H9 (cell line): ENCODE data around the gene TBC1D30. TPM values are rescaled to one million over a fixed set of nuclear protein-coding genes. Genes with fewer than 3 reads are reported as not detected.

ENCODE experiments used
- DNase-seq: peaks from one replicate; pipeline ENCODE4 v3.0.0-alpha.2; 2017
- H2AFZ ChIP-seq: one replicate; pipeline ENCODE4 v1.6.1; 2013; ENCODE audit warnings: mild to moderate bottlenecking, low read length, control low read depth, moderate library complexity
- H2AK5ac ChIP-seq: 2 replicates; pipeline ENCODE4 v1.6.1; 2013; ENCODE audit warnings: low read length, control low read depth, mixed read lengths; ENCODE audit not compliant: insufficient read length
- H2BK120ac ChIP-seq: one replicate; pipeline ENCODE4 v1.6.1; 2013; ENCODE audit warnings: low read depth, mild to moderate bottlenecking, low read length, control low read depth, inconsistent platforms; ENCODE audit not compliant: poor library complexity, severe bottlenecking
- H2BK12ac ChIP-seq: 2 replicates; pipeline ENCODE4 v1.6.1; 2013; ENCODE audit warnings: low read length, control low read depth, mixed read lengths, low read depth; ENCODE audit not compliant: insufficient read length
- H2BK15ac ChIP-seq: 2 replicates; pipeline ENCODE4 v1.6.1; 2013; ENCODE audit warnings: low read depth, low read length, control low read depth
- H2BK20ac ChIP-seq: one replicate; pipeline ENCODE4 v1.6.1; 2013; ENCODE audit warnings: low read depth, mild to moderate bottlenecking, low read length, control low read depth, inconsistent platforms; ENCODE audit not compliant: poor library complexity, severe bottlenecking
- H2BK5ac ChIP-seq: 2 replicates; pipeline ENCODE4 v1.6.1; 2013; ENCODE audit warnings: low read length, control low read depth, mixed read lengths; ENCODE audit not compliant: insufficient read length
- H3K14ac ChIP-seq: 2 replicates; pipeline ENCODE4 v1.6.1; 2013; ENCODE audit warnings: low read length, control low read depth; ENCODE audit not compliant: insufficient read depth
- H3K18ac ChIP-seq: 2 replicates; pipeline ENCODE4 v1.6.1; 2013; ENCODE audit warnings: low read depth, mild to moderate bottlenecking, mixed read lengths, low read length, control low read depth; ENCODE audit not compliant: insufficient read length
- H3K23ac ChIP-seq: 2 replicates; pipeline ENCODE4 v1.6.1; 2013; ENCODE audit warnings: low read length, control low read depth, mixed read lengths, low read depth; ENCODE audit not compliant: insufficient read length
- H3K23me2 ChIP-seq: 2 replicates; pipeline ENCODE4 v1.6.1; 2013; ENCODE audit warnings: low read depth, mild to moderate bottlenecking, mixed read lengths, low read length, control low read depth; ENCODE audit not compliant: insufficient read length, poor library complexity, severe bottlenecking
- H3K27ac ChIP-seq: 2 replicates; pipeline ENCODE4 v1.5.1; 2013; ENCODE audit warnings: low read length, control low read depth, mixed read lengths, low read depth; ENCODE audit not compliant: insufficient read length
- H3K27me3 ChIP-seq: 2 replicates; pipeline ENCODE4 v1.6.1; 2013; ENCODE audit warnings: low read length, control low read depth, inconsistent platforms; ENCODE audit not compliant: insufficient read depth
- H3K4ac ChIP-seq: 2 replicates; pipeline ENCODE4 v1.6.1; 2013; ENCODE audit warnings: low read depth, mild to moderate bottlenecking, control low read depth, inconsistent platforms, low read length, moderate library complexity
- H3K4me1 ChIP-seq: 2 replicates; pipeline ENCODE4 v1.6.1; 2013; ENCODE audit warnings: low read length, control low read depth, inconsistent platforms; ENCODE audit not compliant: insufficient read depth
- H3K4me2 ChIP-seq: 2 replicates; pipeline ENCODE4 v1.6.1; 2013; ENCODE audit warnings: low read length, control low read depth, mixed read lengths; ENCODE audit not compliant: insufficient read length, insufficient read depth
- H3K56ac ChIP-seq: 2 replicates; pipeline ENCODE4 v1.6.1; 2013; ENCODE audit warnings: low read depth, mild to moderate bottlenecking, mixed read lengths, low read length, control low read depth; ENCODE audit not compliant: insufficient read length
- H3K79me1 ChIP-seq: 2 replicates; pipeline ENCODE4 v1.6.1; 2013; ENCODE audit warnings: low read depth, mild to moderate bottlenecking, moderate library complexity, low read length, control low read depth, inconsistent platforms; ENCODE audit not compliant: insufficient read depth, poor library complexity, severe bottlenecking
- H3K79me2 ChIP-seq: 2 replicates; pipeline ENCODE4 v1.6.1; 2013; ENCODE audit warnings: low read length, control low read depth, inconsistent platforms; ENCODE audit not compliant: insufficient read depth
- H3K9ac ChIP-seq: 2 replicates; pipeline ENCODE4 v1.6.1; 2013; ENCODE audit warnings: low read length, control low read depth, mixed read lengths; ENCODE audit not compliant: insufficient read length; ENCODE audit errors: extremely low read depth
- H3K9me3 ChIP-seq: one replicate; pipeline ENCODE4 v1.6.1; 2013; ENCODE audit warnings: low read depth, low read length, inconsistent platforms; ENCODE audit not compliant: control insufficient read depth
- H3T11ph ChIP-seq: one replicate; pipeline ENCODE4 v1.6.1; 2013; ENCODE audit warnings: mild to moderate bottlenecking, low read length, control low read depth, inconsistent platforms
- H4K20me1 ChIP-seq: one replicate; pipeline ENCODE4 v1.6.1; 2013; ENCODE audit not compliant: control insufficient read depth, insufficient read length, insufficient read depth
- H4K5ac ChIP-seq: 2 replicates; pipeline ENCODE4 v1.6.1; 2013; ENCODE audit warnings: low read depth, mild to moderate bottlenecking, mixed read lengths, low read length, control low read depth; ENCODE audit not compliant: insufficient read length
- H4K8ac ChIP-seq: replicated peaks from 2 replicates; pipeline ENCODE4 v1.6.1; 2013; ENCODE audit warnings: low read length, control low read depth, mixed read lengths, low read depth; ENCODE audit not compliant: insufficient read length
- H4K91ac ChIP-seq: 2 replicates; pipeline ENCODE4 v1.6.1; 2013; ENCODE audit warnings: low read depth, mild to moderate bottlenecking, moderate library complexity, mixed read lengths, low read length, control low read depth; ENCODE audit not compliant: insufficient read length
- H3K27ac Mint-ChIP-seq, 3 experiments: 2 replicates in 2 of 3; 3 replicates in 1 of 3; pipeline ENCODE4 v1.8.0; 2020 to 2021; ENCODE audit warnings: mixed read lengths in 3 of 3, mild to moderate bottlenecking in 1 of 3, moderate library complexity in 1 of 3
- H3K27me3 Mint-ChIP-seq: 2 replicates; pipeline ENCODE4 v1.8.0; 2021; ENCODE audit warnings: low read depth, mild to moderate bottlenecking, moderate library complexity, mixed read lengths
- H3K36me3 Mint-ChIP-seq, 3 experiments: 2 replicates in 2 of 3; 3 replicates in 1 of 3; pipeline ENCODE4 v1.8.0; 2020 to 2021; ENCODE audit warnings: low read depth in 3 of 3, mixed read lengths in 3 of 3; ENCODE audit not compliant: insufficient read depth in 1 of 3
- H3K4me1 Mint-ChIP-seq, 2 experiments: 2 replicates each; pipeline ENCODE4 v1.8.0; 2020; ENCODE audit warnings: mixed read lengths in 2 of 2
- H3K4me3 Mint-ChIP-seq, 2 experiments: 2 replicates in 1 of 2; 3 replicates in 1 of 2; pipeline ENCODE4 v1.8.0; 2020 to 2021; ENCODE audit warnings: mild to moderate bottlenecking in 2 of 2, mixed read lengths in 2 of 2, moderate library complexity in 1 of 2
- H3K9me3 Mint-ChIP-seq, 2 experiments: 2 replicates in 1 of 2; 3 replicates in 1 of 2; pipeline ENCODE4 v1.8.0; 2020; ENCODE audit warnings: mild to moderate bottlenecking in 2 of 2, mixed read lengths in 2 of 2, moderate library complexity in 1 of 2
- WGBS: extraction: QIAGEN DNeasy Blood & Tissue Kit; methylation state at CpG from one replicate; pipeline ENCODE4 v1.1.7; 2013; ENCODE audit warnings: missing lambda C conversion rate, low lambda C conversion rate, mixed read lengths; ENCODE audit not compliant: insufficient read length; ENCODE audit errors: extremely low coverage; 5-methylcytosine and 5-hydroxymethylcytosine counted together
- total RNA-seq: library from RNA; stranded (reverse); gene quantifications from 2 replicates; pipeline ENCODE4 v1.2.1, GENCODE V29; 2021
- TF ChIP-seq, protein P1 (sequence below): fragments of 200-600 bp; sonication (generic); conservative IDR thresholded peaks from 3 replicates; pipeline ENCODE4 v1.8.0; 2021; ENCODE audit warnings: antibody characterized with exemption, mild to moderate bottlenecking

The TBC1D30 gene
- total RNA-seq, 1 experiment from 2014 or later, result 1.6 TPM

DNA sequence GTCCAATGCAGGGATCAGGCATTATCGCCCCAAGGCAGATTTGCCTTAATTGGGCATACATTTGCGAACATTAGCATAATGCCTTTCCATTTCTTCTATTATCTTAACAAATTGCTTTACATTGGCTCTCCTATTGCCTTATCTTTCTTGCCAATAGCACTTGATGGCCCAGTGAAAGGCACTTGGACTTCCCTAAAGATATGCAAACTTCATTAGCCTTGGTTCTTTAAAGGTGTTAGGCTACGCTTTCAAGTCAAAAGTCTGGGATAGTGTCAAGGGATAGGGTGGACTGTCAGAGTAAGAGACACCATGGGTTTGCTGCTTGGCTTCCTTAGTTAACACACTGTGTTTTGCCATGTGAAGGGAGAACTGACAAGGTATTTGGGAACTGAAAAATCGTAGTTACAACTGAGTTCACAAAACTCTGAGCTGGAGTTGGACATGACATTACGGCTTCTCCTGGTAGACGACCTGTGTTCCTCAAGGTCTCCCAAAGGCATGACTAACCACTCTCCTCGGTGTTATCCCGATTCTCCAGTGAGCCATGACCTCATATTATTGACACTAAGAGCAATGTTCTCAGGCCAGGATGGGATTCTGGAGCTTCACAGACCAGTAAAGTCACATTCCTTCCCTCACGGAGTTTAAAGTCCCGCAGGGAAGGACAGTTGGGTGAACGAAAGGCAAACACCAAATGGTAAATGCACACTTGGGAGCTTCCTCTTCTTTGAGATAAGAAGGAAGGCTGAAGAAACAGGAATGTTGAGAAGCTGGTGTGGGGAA lies 65.2 kb downstream of the TBC1D30 start:
- Histone ChIP-seq H2AFZ (no peak overlapping the region), H3T11ph (no peak overlapping the region), H3K4me2 (peak overlapping the region; percentile 13), H2BK5ac (no peak overlapping the region), H3K14ac (no peak overlapping the region), H3K56ac (no peak overlapping the region), H3K79me1 (no peaks in the 10 kb centered on the region), H4K8ac (no peak overlapping the region), H2BK120ac (no peak overlapping the region), H3K23ac (no peak overlapping the region), H3K9me3 (no peaks in the 10 kb centered on the region), H4K5ac (no peak overlapping the region), H3K9ac (no peak overlapping the region), H3K79me2 (no peaks in the 10 kb centered on the region), H3K27me3 (no peaks in the 10 kb centered on the region), H3K4me1 (peaks cover 7% of the 10 kb centered on the region), H2BK20ac (no peak overlapping the region), H3K27ac (no peak overlapping the region), H4K91ac (no peak overlapping the region), H2AK5ac (no peak overlapping the region), H3K18ac (no peak overlapping the region), H2BK12ac (no peak overlapping the region), H2BK15ac (no peak overlapping the region), H3K23me2 (no peaks in the 10 kb centered on the region), H4K20me1 (no peaks in the 10 kb centered on the region), H3K4ac (no peak overlapping the region)
- H3K27me3 Mint-ChIP-seq, result no peaks in the 10 kb centered on the region; the same call in 1 of the 2 replicates
- peaks cover 25 to 29% of the 10 kb centered on the region in 2 experiments for H3K4me1 Mint-ChIP-seq
- no CpG with 5 or more reads among the region's 11 CpGs for WGBS
- no peak overlapping the region for H3K27ac Mint-ChIP-seq
- H3K9me3 Mint-ChIP-seq, result no peaks in the 10 kb centered on the region
- TF ChIP-seq, protein P1, sequence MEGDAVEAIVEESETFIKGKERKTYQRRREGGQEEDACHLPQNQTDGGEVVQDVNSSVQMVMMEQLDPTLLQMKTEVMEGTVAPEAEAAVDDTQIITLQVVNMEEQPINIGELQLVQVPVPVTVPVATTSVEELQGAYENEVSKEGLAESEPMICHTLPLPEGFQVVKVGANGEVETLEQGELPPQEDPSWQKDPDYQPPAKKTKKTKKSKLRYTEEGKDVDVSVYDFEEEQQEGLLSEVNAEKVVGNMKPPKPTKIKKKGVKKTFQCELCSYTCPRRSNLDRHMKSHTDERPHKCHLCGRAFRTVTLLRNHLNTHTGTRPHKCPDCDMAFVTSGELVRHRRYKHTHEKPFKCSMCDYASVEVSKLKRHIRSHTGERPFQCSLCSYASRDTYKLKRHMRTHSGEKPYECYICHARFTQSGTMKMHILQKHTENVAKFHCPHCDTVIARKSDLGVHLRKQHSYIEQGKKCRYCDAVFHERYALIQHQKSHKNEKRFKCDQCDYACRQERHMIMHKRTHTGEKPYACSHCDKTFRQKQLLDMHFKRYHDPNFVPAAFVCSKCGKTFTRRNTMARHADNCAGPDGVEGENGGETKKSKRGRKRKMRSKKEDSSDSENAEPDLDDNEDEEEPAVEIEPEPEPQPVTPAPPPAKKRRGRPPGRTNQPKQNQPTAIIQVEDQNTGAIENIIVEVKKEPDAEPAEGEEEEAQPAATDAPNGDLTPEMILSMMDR, result no peak
- DNase-seq, result peak; percentile 51
- H3K36me3 Mint-ChIP-seq, result no peaks in the 10 kb centered on the region
- no peak overlapping the region for H3K4me3 Mint-ChIP-seq
